Keratinocyte (primary cell): ENCODE measurements around the gene CTNNA2.

Experiments
- CTCF ChIP-seq, 3 experiments: IDR thresholded peaks in 1 of 3; conservative IDR thresholded peaks in 1 of 3; optimal IDR thresholded peaks in 1 of 3; 2 replicates in 2 of 3; 3 replicates in 1 of 3; pipeline versions ENCODE3 to v1.5.1; 2011; ENCODE audit warnings: low read length in 3 of 3, mild to moderate bottlenecking in 3 of 3, moderate library complexity in 2 of 3, control low read depth in 1 of 3, inconsistent platforms in 1 of 3; ENCODE audit not compliant: insufficient read depth in 2 of 3; ENCODE audit errors: extremely low read depth in 1 of 3
- EZH2 ChIP-seq: IDR thresholded peaks from one replicate; pipeline ENCODE4 v1.6.1; 2012; ENCODE audit warnings: inconsistent platforms, mild to moderate bottlenecking, low read length, moderate library complexity

- TF ChIP-seq CTCF (optimal IDR thresholded peaks at IDR 0.05 in 1 of 3, IDR thresholded peaks at IDR 0.05 in 1 of 3, conservative IDR thresholded peaks at IDR 0.05 in 1 of 3; ENCODE audit: extremely low read depth in 1 of 3, insufficient read depth in 2 of 3, low read length in 3 of 3) (no peak), EZH2 (no peak)
Observed at GRCh38 chr2:80547344-80547743, 1034.5 kb downstream of the CTNNA2 start.
